HepG2 (cell line): ENCODE data around the gene GNAI2. TPM values are rescaled to one million over a fixed set of nuclear protein-coding genes. Genes with fewer than 3 reads are reported as not detected.

Experiments
- CHD2 ChIP-seq: IDR thresholded peaks from 2 replicates; pipeline ENCODE4 v1.6.1; 2011; ENCODE audit warnings: low read depth, low read length, improper control_type of control experiment
- KAT2B ChIP-seq: fragments of 150-350 bp; IDR thresholded peaks from 2 replicates; pipeline ENCODE4 v1.6.1; 2014; ENCODE audit warnings: low read depth, low read length, borderline replicate concordance
- KLF13 ChIP-seq: sonication (generic); formaldehyde crosslinking; IDR thresholded peaks from 2 replicates; pipeline ENCODE4 v1.4.0; 2020; ENCODE audit warnings: mild to moderate bottlenecking, missing genetic modification reagents
- MEIS1 ChIP-seq: sonication (generic); formaldehyde crosslinking; IDR thresholded peaks from 2 replicates; pipeline ENCODE4 v1.9.0; 2021; ENCODE audit warnings: mild to moderate bottlenecking, missing genetic modification reagents, moderate library complexity, borderline replicate concordance
- YEATS4 ChIP-seq: sonication (generic); formaldehyde crosslinking; IDR thresholded peaks from 2 replicates; pipeline ENCODE4 v1.4.0; 2020; ENCODE audit warnings: missing genetic modification reagents, borderline replicate concordance
- ZFP36L2 ChIP-seq: sonication (generic); formaldehyde crosslinking; IDR thresholded peaks from 2 replicates; pipeline ENCODE4 v1.4.0; 2020; ENCODE audit warnings: missing genetic modification reagents
- ZFP62 ChIP-seq: sonication (generic); formaldehyde crosslinking; IDR thresholded peaks from 2 replicates; pipeline ENCODE4 v1.4.0; 2020; ENCODE audit warnings: missing genetic modification reagents
- ZNF562 ChIP-seq: sonication (generic); formaldehyde crosslinking; IDR thresholded peaks from 2 replicates; pipeline ENCODE4 v1.8.0; 2022; ENCODE audit warnings: missing genetic modification reagents, borderline replicate concordance
- ZSCAN25 ChIP-seq: sonication (generic); formaldehyde crosslinking; IDR thresholded peaks from 2 replicates; pipeline ENCODE4 v1.8.0; 2022; ENCODE audit warnings: mild to moderate bottlenecking, missing genetic modification reagents
- polyA plus RNA-seq, 8 experiments: library from polyadenylated mRNA; depleted of rRNA in 3 of 8; stranded (reverse) in 7 of 8; unstranded in 1 of 8; fragments of >200 nt; fragmentation: Illumina TruSeq in 4 of 8; extraction: Trizol in 4 of 8; gene quantifications; 2 replicates each; pipeline versions ENCODE4 v1.2.1 to v1.2.3, GENCODE V29; 2011 to 2016; ENCODE audit warnings: low read depth in 4 of 8, missing spikeins in 1 of 8, mixed read lengths in 1 of 8; ENCODE audit not compliant: insufficient read depth in 1 of 8
- total RNA-seq, 5 experiments: library from RNA; depleted of rRNA; stranded (reverse); fragments of >200 nt; fragmentation: Illumina TruSeq; extraction: Trizol; gene quantifications; 2 replicates each; pipeline ENCODE4 v1.2.3, GENCODE V29; 2016; ENCODE audit warnings: low read depth in 1 of 5
- TF ChIP-seq, protein P1 (sequence below): sonication (generic); formaldehyde crosslinking; conservative IDR thresholded peaks from 2 replicates; pipeline ENCODE4 v1.8.0; 2022; ENCODE audit warnings: missing genetic modification reagents
- TF ChIP-seq, protein P2 (sequence below): sonication (generic); formaldehyde crosslinking; conservative IDR thresholded peaks from 2 replicates; pipeline ENCODE4 v1.4.0; 2020; ENCODE audit warnings: missing genetic modification reagents
- TF ChIP-seq, protein P3 (sequence below): sonication (generic); formaldehyde crosslinking; IDR thresholded peaks from 2 replicates; pipeline ENCODE4 v1.8.1; 2023; ENCODE audit warnings: missing genetic modification reagents, inconsistent platforms, borderline replicate concordance
- TF ChIP-seq, protein P4 (sequence below): sonication (generic); formaldehyde crosslinking; IDR thresholded peaks from 2 replicates; pipeline ENCODE4 v1.5.0; 2020; ENCODE audit warnings: missing genetic modification reagents
- TF ChIP-seq, protein P5 (sequence below): sonication (generic); formaldehyde crosslinking; IDR thresholded peaks from 2 replicates; pipeline ENCODE4 v1.4.0; 2020; ENCODE audit warnings: mild to moderate bottlenecking, missing genetic modification reagents, borderline replicate concordance
- TF ChIP-seq, protein P6 (sequence below): sonication (generic); formaldehyde crosslinking; IDR thresholded peaks from 2 replicates; pipeline ENCODE4 v1.4.0; 2020; ENCODE audit warnings: missing genetic modification reagents

GNAI2 gene
- total and polyA plus RNA-seq, 2 of the 13 experiments (the other 11 are each of a cell fraction or from before 2014, with no cell fraction given) = 51.1 to 66.2 TPM

DNA sequence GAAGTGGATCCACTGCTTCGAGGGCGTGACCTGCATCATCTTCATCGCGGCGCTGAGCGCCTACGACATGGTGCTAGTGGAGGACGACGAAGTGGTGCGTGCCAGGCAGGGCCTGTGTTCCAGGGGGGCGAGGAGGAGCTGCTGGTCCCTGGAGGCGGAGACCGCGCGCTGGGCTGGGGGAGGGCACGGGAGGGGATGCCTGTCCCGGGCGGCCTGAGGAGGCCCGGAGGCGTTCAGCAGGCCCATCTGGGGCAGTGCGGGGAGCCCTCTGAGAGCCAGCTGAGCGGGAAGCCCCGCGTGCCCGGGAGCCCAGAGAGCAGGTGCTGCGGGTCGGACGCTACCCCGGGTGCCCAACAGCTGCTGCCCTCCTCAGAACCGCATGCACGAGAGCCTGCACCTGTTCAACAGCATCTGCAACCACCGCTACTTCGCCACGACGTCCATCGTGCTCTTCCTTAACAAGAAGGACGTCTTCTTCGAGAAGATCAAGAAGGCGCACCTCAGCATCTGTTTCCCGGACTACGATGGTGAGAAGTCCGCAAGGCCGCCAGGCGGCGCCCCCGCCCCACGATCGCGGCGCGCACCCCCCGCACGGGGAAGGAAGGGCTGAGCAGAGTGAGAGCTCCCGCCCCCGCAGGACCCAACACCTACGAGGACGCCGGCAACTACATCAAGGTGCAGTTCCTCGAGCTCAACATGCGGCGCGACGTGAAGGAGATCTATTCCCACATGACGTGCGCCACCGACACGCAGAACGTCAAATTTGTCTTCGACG is 41.7 kb upstream of the GNAI2 start (continued):
- TF ChIP-seq, protein P1, sequence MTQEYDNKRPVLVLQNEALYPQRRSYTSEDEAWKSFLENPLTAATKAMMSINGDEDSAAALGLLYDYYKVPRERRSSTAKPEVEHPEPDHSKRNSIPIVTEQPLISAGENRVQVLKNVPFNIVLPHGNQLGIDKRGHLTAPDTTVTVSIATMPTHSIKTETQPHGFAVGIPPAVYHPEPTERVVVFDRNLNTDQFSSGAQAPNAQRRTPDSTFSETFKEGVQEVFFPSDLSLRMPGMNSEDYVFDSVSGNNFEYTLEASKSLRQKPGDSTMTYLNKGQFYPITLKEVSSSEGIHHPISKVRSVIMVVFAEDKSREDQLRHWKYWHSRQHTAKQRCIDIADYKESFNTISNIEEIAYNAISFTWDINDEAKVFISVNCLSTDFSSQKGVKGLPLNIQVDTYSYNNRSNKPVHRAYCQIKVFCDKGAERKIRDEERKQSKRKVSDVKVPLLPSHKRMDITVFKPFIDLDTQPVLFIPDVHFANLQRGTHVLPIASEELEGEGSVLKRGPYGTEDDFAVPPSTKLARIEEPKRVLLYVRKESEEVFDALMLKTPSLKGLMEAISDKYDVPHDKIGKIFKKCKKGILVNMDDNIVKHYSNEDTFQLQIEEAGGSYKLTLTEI = no peak
- no peak for TF ChIP-seq ZFP36L2
- TF ChIP-seq, protein P2, sequence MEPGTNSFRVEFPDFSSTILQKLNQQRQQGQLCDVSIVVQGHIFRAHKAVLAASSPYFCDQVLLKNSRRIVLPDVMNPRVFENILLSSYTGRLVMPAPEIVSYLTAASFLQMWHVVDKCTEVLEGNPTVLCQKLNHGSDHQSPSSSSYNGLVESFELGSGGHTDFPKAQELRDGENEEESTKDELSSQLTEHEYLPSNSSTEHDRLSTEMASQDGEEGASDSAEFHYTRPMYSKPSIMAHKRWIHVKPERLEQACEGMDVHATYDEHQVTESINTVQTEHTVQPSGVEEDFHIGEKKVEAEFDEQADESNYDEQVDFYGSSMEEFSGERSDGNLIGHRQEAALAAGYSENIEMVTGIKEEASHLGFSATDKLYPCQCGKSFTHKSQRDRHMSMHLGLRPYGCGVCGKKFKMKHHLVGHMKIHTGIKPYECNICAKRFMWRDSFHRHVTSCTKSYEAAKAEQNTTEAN (CRISPR knock-in tag) = no peak
- TF ChIP-seq, protein P3, sequence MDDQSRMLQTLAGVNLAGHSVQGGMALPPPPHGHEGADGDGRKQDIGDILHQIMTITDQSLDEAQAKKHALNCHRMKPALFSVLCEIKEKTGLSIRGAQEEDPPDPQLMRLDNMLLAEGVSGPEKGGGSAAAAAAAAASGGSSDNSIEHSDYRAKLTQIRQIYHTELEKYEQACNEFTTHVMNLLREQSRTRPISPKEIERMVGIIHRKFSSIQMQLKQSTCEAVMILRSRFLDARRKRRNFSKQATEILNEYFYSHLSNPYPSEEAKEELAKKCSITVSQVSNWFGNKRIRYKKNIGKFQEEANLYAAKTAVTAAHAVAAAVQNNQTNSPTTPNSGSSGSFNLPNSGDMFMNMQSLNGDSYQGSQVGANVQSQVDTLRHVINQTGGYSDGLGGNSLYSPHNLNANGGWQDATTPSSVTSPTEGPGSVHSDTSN (CRISPR knock-in tag) = no peak
- TF ChIP-seq, protein P4, sequence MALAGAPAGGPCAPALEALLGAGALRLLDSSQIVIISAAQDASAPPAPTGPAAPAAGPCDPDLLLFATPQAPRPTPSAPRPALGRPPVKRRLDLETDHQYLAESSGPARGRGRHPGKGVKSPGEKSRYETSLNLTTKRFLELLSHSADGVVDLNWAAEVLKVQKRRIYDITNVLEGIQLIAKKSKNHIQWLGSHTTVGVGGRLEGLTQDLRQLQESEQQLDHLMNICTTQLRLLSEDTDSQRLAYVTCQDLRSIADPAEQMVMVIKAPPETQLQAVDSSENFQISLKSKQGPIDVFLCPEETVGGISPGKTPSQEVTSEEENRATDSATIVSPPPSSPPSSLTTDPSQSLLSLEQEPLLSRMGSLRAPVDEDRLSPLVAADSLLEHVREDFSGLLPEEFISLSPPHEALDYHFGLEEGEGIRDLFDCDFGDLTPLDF = no peak
- TF ChIP-seq, protein P5, sequence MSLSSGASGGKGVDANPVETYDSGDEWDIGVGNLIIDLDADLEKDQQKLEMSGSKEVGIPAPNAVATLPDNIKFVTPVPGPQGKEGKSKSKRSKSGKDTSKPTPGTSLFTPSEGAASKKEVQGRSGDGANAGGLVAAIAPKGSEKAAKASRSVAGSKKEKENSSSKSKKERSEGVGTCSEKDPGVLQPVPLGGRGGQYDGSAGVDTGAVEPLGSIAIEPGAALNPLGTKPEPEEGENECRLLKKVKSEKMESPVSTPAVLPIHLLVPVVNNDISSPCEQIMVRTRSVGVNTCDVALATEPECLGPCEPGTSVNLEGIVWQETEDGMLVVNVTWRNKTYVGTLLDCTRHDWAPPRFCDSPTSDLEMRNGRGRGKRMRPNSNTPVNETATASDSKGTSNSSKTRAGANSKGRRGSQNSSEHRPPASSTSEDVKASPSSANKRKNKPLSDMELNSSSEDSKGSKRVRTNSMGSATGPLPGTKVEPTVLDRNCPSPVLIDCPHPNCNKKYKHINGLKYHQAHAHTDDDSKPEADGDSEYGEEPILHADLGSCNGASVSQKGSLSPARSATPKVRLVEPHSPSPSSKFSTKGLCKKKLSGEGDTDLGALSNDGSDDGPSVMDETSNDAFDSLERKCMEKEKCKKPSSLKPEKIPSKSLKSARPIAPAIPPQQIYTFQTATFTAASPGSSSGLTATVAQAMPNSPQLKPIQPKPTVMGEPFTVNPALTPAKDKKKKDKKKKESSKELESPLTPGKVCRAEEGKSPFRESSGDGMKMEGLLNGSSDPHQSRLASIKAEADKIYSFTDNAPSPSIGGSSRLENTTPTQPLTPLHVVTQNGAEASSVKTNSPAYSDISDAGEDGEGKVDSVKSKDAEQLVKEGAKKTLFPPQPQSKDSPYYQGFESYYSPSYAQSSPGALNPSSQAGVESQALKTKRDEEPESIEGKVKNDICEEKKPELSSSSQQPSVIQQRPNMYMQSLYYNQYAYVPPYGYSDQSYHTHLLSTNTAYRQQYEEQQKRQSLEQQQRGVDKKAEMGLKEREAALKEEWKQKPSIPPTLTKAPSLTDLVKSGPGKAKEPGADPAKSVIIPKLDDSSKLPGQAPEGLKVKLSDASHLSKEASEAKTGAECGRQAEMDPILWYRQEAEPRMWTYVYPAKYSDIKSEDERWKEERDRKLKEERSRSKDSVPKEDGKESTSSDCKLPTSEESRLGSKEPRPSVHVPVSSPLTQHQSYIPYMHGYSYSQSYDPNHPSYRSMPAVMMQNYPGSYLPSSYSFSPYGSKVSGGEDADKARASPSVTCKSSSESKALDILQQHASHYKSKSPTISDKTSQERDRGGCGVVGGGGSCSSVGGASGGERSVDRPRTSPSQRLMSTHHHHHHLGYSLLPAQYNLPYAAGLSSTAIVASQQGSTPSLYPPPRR (CRISPR knock-in tag) = peak; percentile 41; the same call in 1 of the 2 replicates
- TF ChIP-seq CHD2 = no peak
- no peak for TF ChIP-seq ZFP62 (CRISPR knock-in tag)
- TF ChIP-seq MEIS1 (CRISPR knock-in tag) = peak; percentile 65; the same call in 1 of the 2 replicates
- no peak for TF ChIP-seq KAT2B
- peak; percentile 39; the same call in 1 of the 2 replicates for TF ChIP-seq YEATS4 (CRISPR knock-in tag)
- no peak for TF ChIP-seq ZNF562
- TF ChIP-seq ZSCAN25 (CRISPR knock-in tag) = no peak
- TF ChIP-seq, protein P6, sequence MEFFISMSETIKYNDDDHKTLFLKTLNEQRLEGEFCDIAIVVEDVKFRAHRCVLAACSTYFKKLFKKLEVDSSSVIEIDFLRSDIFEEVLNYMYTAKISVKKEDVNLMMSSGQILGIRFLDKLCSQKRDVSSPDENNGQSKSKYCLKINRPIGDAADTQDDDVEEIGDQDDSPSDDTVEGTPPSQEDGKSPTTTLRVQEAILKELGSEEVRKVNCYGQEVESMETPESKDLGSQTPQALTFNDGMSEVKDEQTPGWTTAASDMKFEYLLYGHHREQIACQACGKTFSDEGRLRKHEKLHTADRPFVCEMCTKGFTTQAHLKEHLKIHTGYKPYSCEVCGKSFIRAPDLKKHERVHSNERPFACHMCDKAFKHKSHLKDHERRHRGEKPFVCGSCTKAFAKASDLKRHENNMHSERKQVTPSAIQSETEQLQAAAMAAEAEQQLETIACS = no peak
- no peak for TF ChIP-seq KLF13 (CRISPR knock-in tag)
